ENCODE data around the gene SSBP1.

GRCh38 chr7:141785706-141786552 lies 47.8 kb downstream of the SSBP1 start:
- peak; percentile 98 for TF ChIP-seq CTCF (IDR thresholded peaks at IDR 0.05; ENCODE audit: low read length)
- no peak for TF ChIP-seq EZH2 (IDR thresholded peaks at IDR 0.05; ENCODE audit: borderline replicate concordance, low read length)

All from OCI-LY1 (cell line).